PC-3 (cell line): ENCODE results near the gene P3H3. TPM values are rescaled to one million over a fixed set of nuclear protein-coding genes. Genes with fewer than 3 reads are reported as not detected.

Source experiments
- ATAC-seq: fragments of 200-7000 bp; cut with Tn5 transposase; 2 replicates; pipeline ENCODE4 v1.9.1; 2020; ENCODE audit warnings: mild to moderate bottlenecking, moderate library complexity
- BruUV-seq: library from RNA; stranded (reverse); fragments of 400-500 nt; replicated peaks from 2 replicates; lab custom pipeline; 2021; lab: Mats Ljungman, UMichigan
- CTCF ChIA-PET: fragments of 300-600 bp; sonication (Branson Sonifier 250); formaldehyde crosslinking; loops from one replicate; lab custom pipeline; 2022; ENCODE audit warnings: antibody characterized with exemption; lab: Charles Lee
- POLR2A ChIA-PET: fragments of 300-600 bp; sonication (Branson Sonifier 250); formaldehyde crosslinking; loops from one replicate; lab custom pipeline; 2022; ENCODE audit warnings: antibody characterized with exemption; ENCODE audit not compliant: unreplicated experiment; lab: Charles Lee
- DNase-seq: peaks from one replicate; pipeline ENCODE4 v3.0.0-alpha.2; 2015
- H2AFZ ChIP-seq: fragments of 300-600 bp; sonication (generic); 2 replicates; pipeline ENCODE4 v1.6.0; 2016; ENCODE audit warnings: antibody characterized with exemption, low read length
- H3F3A ChIP-seq: fragments of 300-600 bp; sonication (generic); one replicate; pipeline ENCODE4 v1.6.0; 2017; ENCODE audit warnings: antibody characterized with exemption, low read length, control low read depth, mild to moderate bottlenecking; ENCODE audit not compliant: unreplicated experiment
- H3K27ac ChIP-seq: fragments of 300-600 bp; sonication (generic); 2 replicates; pipeline ENCODE4 v1.5.1; 2016; ENCODE audit warnings: mild to moderate bottlenecking, low read length
- H3K27me3 ChIP-seq: fragments of 300-600 bp; sonication (generic); 2 replicates; pipeline ENCODE4 v1.6.1; 2016; ENCODE audit warnings: low read length, mixed read lengths
- H3K36me3 ChIP-seq: fragments of 300-600 bp; sonication (generic); 2 replicates; pipeline ENCODE4 v1.6.1; 2016; ENCODE audit warnings: low read depth, mixed run types, low read length, mixed read lengths
- H3K4me1 ChIP-seq: fragments of 300-600 bp; sonication (generic); 2 replicates; pipeline ENCODE4 v1.5.1; 2016; ENCODE audit warnings: low read length; ENCODE audit not compliant: insufficient read depth
- H3K4me2 ChIP-seq: fragments of 300-600 bp; sonication (generic); 2 replicates; pipeline ENCODE4 v1.6.0; 2016; ENCODE audit warnings: low read length
- H3K4me3 ChIP-seq: fragments of 300-600 bp; sonication (generic); 2 replicates; pipeline ENCODE4 v1.5.1; 2016; ENCODE audit warnings: mild to moderate bottlenecking, low read length, mixed read lengths
- H3K79me2 ChIP-seq: fragments of 300-600 bp; sonication (generic); 2 replicates; pipeline ENCODE4 v1.6.1; 2017; ENCODE audit warnings: low read length, mixed read lengths
- H3K9ac ChIP-seq: fragments of 300-600 bp; sonication (generic); 2 replicates; pipeline ENCODE4 v1.6.0; 2016; ENCODE audit warnings: mild to moderate bottlenecking, low read length
- H3K9me2 ChIP-seq: fragments of 300-600 bp; sonication (generic); replicated peaks from 2 replicates; pipeline ENCODE4 v1.6.1; 2016; ENCODE audit warnings: mixed run types, low read length, mixed read lengths
- H3K9me3 ChIP-seq: fragments of 300-600 bp; sonication (generic); 2 replicates; pipeline ENCODE4 v1.6.1; 2016; ENCODE audit warnings: low read length, mixed read lengths
- H4K20me1 ChIP-seq: fragments of 300-600 bp; sonication (generic); 2 replicates; pipeline ENCODE4 v1.6.1; 2016; ENCODE audit warnings: low read length, mixed read lengths
- EZH2 ChIP-seq: fragments of 300-600 bp; sonication (generic); IDR thresholded peaks from one replicate; pipeline ENCODE4 v1.6.1; 2017; ENCODE audit warnings: antibody characterized with exemption, mild to moderate bottlenecking, low read length; ENCODE audit not compliant: unreplicated experiment
- EZH2phosphoT487 ChIP-seq: fragments of 300-600 bp; sonication (generic); IDR thresholded peaks from 2 replicates; pipeline ENCODE4 v1.6.1; 2018; ENCODE audit warnings: mild to moderate bottlenecking, antibody characterized with exemption, low read length, borderline replicate concordance
- intact Hi-C: fragments of 100-400 bp; cut with micrococcal nuclease; formaldehyde crosslinking; loops from 2 replicates; pipeline ENCODE4 v1.9.0; 2023
- total RNA-seq: library from RNA; depleted of rRNA; stranded (reverse); fragments of >200 nt; gene quantifications from 2 replicates; pipeline ENCODE4 v1.2.3, GENCODE V29; 2014
- TF ChIP-seq, protein P1 (sequence below): fragments of 300-600 bp; sonication (generic); conservative IDR thresholded peaks from 2 replicates; pipeline ENCODE4 v1.5.1; 2017; ENCODE audit warnings: antibody characterized with exemption, low read depth, mild to moderate bottlenecking, low read length

P3H3 gene
- total RNA-seq, 1 experiment from 2014 or later = 9.3 TPM

DNA sequence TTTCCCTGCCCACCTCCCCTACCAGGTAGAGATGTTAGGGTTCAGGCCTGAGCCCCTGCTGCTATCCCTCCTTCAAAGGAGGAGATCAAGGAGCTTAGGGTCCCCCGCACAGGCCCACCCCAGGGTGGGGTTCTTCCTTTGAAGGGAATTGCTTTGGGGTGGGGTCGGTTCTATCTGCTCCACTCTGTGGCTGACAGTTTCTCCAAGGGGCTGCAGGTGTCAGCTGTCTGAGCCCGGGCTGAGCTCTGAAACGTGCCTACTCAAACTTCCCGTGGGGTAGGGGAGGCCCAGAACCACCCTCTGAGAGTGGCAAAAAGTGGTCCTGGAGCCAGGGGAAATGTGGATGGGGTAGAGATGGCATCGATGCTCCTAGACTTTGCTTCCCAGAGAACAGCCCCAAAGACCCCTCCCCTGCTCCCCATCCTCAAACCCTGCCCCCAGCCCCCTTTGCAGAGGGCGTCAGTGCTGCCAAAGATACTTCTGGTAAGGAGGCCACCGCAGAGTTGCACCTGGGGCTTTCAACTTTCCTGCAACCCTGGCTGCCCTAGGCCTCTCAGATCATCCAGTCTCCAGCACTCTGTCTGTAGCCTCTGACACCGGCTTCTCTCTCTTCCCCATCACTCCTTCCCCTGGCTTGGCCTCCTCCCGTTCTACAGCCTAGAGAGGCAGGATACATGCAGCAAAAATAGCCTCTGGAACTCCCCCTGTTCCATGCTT, 45.2 kb upstream of the P3H3 start:
- ATAC-seq = no peak
- peaks cover 4% of the 10 kb centered on the region; the same call in 1 of the 2 replicates for H3K4me1 ChIP-seq
- no peak overlapping the region for H3K9ac ChIP-seq
- no peaks in the 10 kb centered on the region for H3K79me2 ChIP-seq
- no peaks in the 10 kb centered on the region for H4K20me1 ChIP-seq
- CTCF ChIA-PET = no interaction called here
- no peaks in the 10 kb centered on the region for H3K9me2 ChIP-seq
- H2AFZ ChIP-seq = no peak overlapping the region
- POLR2A ChIA-PET = no interaction called here
- no peak for DNase-seq
- no peak overlapping the region for H3K4me2 ChIP-seq
- no TSS peak for BruUV-seq
- H3K27ac ChIP-seq = no peak overlapping the region
- intact Hi-C loops = no loop called here
- H3K9me3 ChIP-seq = no peaks in the 10 kb centered on the region
- no peaks in the 10 kb centered on the region for H3F3A ChIP-seq
- TF ChIP-seq, protein P1, sequence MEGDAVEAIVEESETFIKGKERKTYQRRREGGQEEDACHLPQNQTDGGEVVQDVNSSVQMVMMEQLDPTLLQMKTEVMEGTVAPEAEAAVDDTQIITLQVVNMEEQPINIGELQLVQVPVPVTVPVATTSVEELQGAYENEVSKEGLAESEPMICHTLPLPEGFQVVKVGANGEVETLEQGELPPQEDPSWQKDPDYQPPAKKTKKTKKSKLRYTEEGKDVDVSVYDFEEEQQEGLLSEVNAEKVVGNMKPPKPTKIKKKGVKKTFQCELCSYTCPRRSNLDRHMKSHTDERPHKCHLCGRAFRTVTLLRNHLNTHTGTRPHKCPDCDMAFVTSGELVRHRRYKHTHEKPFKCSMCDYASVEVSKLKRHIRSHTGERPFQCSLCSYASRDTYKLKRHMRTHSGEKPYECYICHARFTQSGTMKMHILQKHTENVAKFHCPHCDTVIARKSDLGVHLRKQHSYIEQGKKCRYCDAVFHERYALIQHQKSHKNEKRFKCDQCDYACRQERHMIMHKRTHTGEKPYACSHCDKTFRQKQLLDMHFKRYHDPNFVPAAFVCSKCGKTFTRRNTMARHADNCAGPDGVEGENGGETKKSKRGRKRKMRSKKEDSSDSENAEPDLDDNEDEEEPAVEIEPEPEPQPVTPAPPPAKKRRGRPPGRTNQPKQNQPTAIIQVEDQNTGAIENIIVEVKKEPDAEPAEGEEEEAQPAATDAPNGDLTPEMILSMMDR = no peak
- TF ChIP-seq EZH2 (no peak), EZH2phosphoT487 (no peak)
- no peaks in the 10 kb centered on the region for H3K27me3 ChIP-seq
- no peak overlapping the region for H3K4me3 ChIP-seq
- H3K36me3 ChIP-seq = no peaks in the 10 kb centered on the region

DNA sequence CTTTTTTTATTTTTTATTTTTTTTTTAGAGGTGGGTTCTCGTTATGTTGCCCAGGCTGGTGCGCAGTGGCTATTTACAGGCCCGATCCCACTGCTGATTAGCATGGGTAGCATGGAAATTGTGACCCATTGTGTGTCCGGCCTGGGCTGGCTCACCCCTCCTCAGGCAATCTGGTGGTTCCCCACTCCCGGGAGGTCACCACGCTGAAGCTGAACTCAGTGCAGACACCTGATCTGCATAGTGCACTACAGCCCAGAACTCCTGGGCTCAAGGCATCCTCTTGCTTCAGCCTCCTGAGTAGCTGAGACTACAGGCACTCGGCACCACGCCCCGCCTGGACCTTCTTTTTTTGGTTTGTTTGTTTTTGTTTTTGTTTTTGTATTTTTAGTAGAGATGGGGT, 44.4 kb upstream of the P3H3 start:
- H3K4me2 ChIP-seq = no peak overlapping the region
- no peaks in the 10 kb centered on the region for H3K4me1 ChIP-seq
- H3K4me3 ChIP-seq = no peak overlapping the region
- H3K9me2 ChIP-seq = no peaks in the 10 kb centered on the region
- no peaks in the 10 kb centered on the region for H4K20me1 ChIP-seq
- H3K79me2 ChIP-seq = no peaks in the 10 kb centered on the region
- DNase-seq (no peak), ATAC-seq (no peak)
- no peaks in the 10 kb centered on the region for H3K36me3 ChIP-seq
- TF ChIP-seq, protein P1 = no peak
- no peak for TF ChIP-seq EZH2
- no peak for TF ChIP-seq EZH2phosphoT487
- no TSS peak for BruUV-seq
- ChIA-PET POLR2A (no interaction called here), CTCF (no interaction called here)
- intact Hi-C loops = no loop called here
- H2AFZ ChIP-seq = no peak overlapping the region
- no peaks in the 10 kb centered on the region for H3F3A ChIP-seq
- H3K9me3 ChIP-seq = no peaks in the 10 kb centered on the region
- H3K27ac ChIP-seq = no peak overlapping the region
- no peak overlapping the region for H3K9ac ChIP-seq
- H3K27me3 ChIP-seq = no peaks in the 10 kb centered on the region

DNA sequence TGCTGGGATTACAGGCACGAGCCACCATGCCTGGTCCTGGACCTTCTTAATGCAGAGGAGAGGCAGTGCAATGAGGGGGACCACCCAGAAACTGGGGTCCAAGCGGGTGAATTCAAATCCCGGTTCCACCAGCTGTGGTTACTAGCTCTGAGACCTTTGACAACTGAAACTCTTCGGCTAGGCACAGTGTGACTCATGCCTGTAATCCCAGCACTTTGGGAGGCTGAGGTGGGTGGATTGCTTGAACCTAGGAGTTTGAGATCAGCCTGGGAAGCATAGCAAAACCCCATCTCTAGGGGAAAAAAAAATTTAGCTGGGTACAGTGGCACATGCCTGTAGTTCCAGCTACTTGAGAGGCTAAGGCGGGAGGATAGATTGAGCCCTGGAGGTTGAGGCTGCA, 43.9 kb upstream of the P3H3 start:
- ChIA-PET POLR2A (no interaction called here), CTCF (no interaction called here)
- no peaks in the 10 kb centered on the region for H3K9me2 ChIP-seq
- H3K9me3 ChIP-seq = no peaks in the 10 kb centered on the region
- no peak for DNase-seq
- H3K27me3 ChIP-seq = no peaks in the 10 kb centered on the region
- no peaks in the 10 kb centered on the region for H3K36me3 ChIP-seq
- H3F3A ChIP-seq = no peaks in the 10 kb centered on the region
- no peak overlapping the region for H3K4me2 ChIP-seq
- H3K27ac ChIP-seq = no peak overlapping the region
- H3K79me2 ChIP-seq = no peaks in the 10 kb centered on the region
- ATAC-seq = no peak
- no peak overlapping the region for H3K4me3 ChIP-seq
- no peak overlapping the region for H3K9ac ChIP-seq
- H4K20me1 ChIP-seq = no peaks in the 10 kb centered on the region
- H3K4me1 ChIP-seq = no peaks in the 10 kb centered on the region
- BruUV-seq = no TSS peak
- H2AFZ ChIP-seq = no peak overlapping the region
- TF ChIP-seq, protein P1 = no peak
- no peak for TF ChIP-seq EZH2
- TF ChIP-seq EZH2phosphoT487 = no peak
- intact Hi-C loops = no loop called here
